GM23338 (cell line): ENCODE results near the gene ZNF260. TPM values are rescaled to one million over a fixed set of nuclear protein-coding genes. Genes with fewer than 3 reads are reported as not detected.

Experiments used
- ATAC-seq: fragments of 200-7000 bp; cut with Tn5 transposase; 3 replicates; pipeline ENCODE4 v1.9.1; 2020
- DNase-seq: peaks from one replicate; pipeline ENCODE4 v3.0.0-alpha.2; 2015; ENCODE audit warnings: low spot score
- H2AFZ ChIP-seq: fragments of 200-600 bp; sonication (generic); 2 replicates; pipeline ENCODE4 v1.8.0; 2016; ENCODE audit warnings: antibody characterized with exemption, mild to moderate bottlenecking, moderate library complexity
- H3F3A ChIP-seq: fragments of 200-600 bp; sonication (generic); replicated peaks from 2 replicates; pipeline ENCODE4 v1.8.0; 2017; ENCODE audit warnings: antibody characterized with exemption, mixed run types, low read depth
- H3K27ac ChIP-seq: fragments of 200-600 bp; sonication (generic); 2 replicates; pipeline ENCODE4 v1.6.1; 2016; ENCODE audit warnings: low read depth
- H3K27me3 ChIP-seq: fragments of 200-600 bp; sonication (generic); 2 replicates; pipeline ENCODE4 v1.8.0; 2016; ENCODE audit warnings: mild to moderate bottlenecking, mixed run types, moderate library complexity; ENCODE audit not compliant: insufficient read depth
- H3K36me3 ChIP-seq: fragments of 200-600 bp; sonication (generic); 2 replicates; pipeline ENCODE4 v1.8.0; 2016; ENCODE audit warnings: mild to moderate bottlenecking; ENCODE audit not compliant: insufficient read depth
- H3K4me1 ChIP-seq: fragments of 200-600 bp; sonication (generic); 2 replicates; pipeline ENCODE4 v1.8.0; 2016; ENCODE audit warnings: mild to moderate bottlenecking, moderate library complexity; ENCODE audit not compliant: insufficient read depth
- H3K4me2 ChIP-seq: fragments of 200-600 bp; sonication (generic); 2 replicates; pipeline ENCODE4 v1.7.1; 2017; ENCODE audit warnings: mixed run types
- H3K4me3 ChIP-seq: fragments of 200-600 bp; sonication (generic); 2 replicates; pipeline ENCODE4 v1.6.1; 2016; ENCODE audit warnings: mixed run types
- H3K79me2 ChIP-seq: fragments of 200-600 bp; sonication (generic); replicated peaks from 2 replicates; pipeline ENCODE4 v1.8.0; 2017; ENCODE audit warnings: mild to moderate bottlenecking; ENCODE audit not compliant: insufficient read depth
- H3K9me2 ChIP-seq: fragments of 200-600 bp; sonication (generic); 2 replicates; pipeline ENCODE4 v1.8.0; 2017; ENCODE audit not compliant: insufficient read depth
- H4K20me1 ChIP-seq: fragments of 200-600 bp; sonication (generic); replicated peaks from 2 replicates; pipeline ENCODE4 v1.8.0; 2017; ENCODE audit warnings: mild to moderate bottlenecking; ENCODE audit not compliant: insufficient read depth
- H3K27ac Mint-ChIP-seq: 2 replicates; pipeline ENCODE4 v1.8.0; 2020; ENCODE audit warnings: inconsistent platforms, mild to moderate bottlenecking, moderate library complexity, mixed read lengths
- H3K27me3 Mint-ChIP-seq: 3 replicates; pipeline ENCODE4 v1.8.0; 2022; ENCODE audit warnings: low read depth, mild to moderate bottlenecking, moderate library complexity, mixed read lengths, inconsistent platforms; ENCODE audit not compliant: insufficient read depth, poor library complexity
- H3K36me3 Mint-ChIP-seq: 3 replicates; pipeline ENCODE4 v1.8.0; 2021; ENCODE audit warnings: low read depth, mild to moderate bottlenecking, inconsistent platforms, moderate library complexity, mixed read lengths
- H3K4me1 Mint-ChIP-seq: 3 replicates; pipeline ENCODE4 v1.8.0; 2020; ENCODE audit warnings: mild to moderate bottlenecking, inconsistent platforms, mixed read lengths
- H3K4me3 Mint-ChIP-seq: 3 replicates; pipeline ENCODE4 v1.8.0; 2021; ENCODE audit warnings: moderate library complexity, mild to moderate bottlenecking, inconsistent platforms, mixed read lengths
- H3K9me3 Mint-ChIP-seq: 3 replicates; pipeline ENCODE4 v1.8.0; 2020; ENCODE audit warnings: moderate library complexity, mild to moderate bottlenecking, inconsistent platforms, mixed read lengths
- CREB1 ChIP-seq: fragments of 250-450 bp; sonication (Bioruptor Pico); IDR thresholded peaks from 2 replicates; pipeline ENCODE4 v1.5.0; 2020; ENCODE audit warnings: low read depth, mild to moderate bottlenecking, moderate library complexity
- EZH2 ChIP-seq: fragments of 200-600 bp; sonication (generic); IDR thresholded peaks from one replicate; pipeline ENCODE4 v1.8.0; 2017; ENCODE audit warnings: antibody characterized with exemption, mild to moderate bottlenecking, low read depth; ENCODE audit not compliant: unreplicated experiment
- NANOG ChIP-seq: IDR thresholded peaks from 2 replicates; pipeline ENCODE4 v1.6.1; 2016; ENCODE audit warnings: antibody characterized with exemption, borderline replicate concordance
- POLR2AphosphoS5 ChIP-seq: IDR thresholded peaks from 2 replicates; pipeline ENCODE4 v1.6.1; 2016; ENCODE audit warnings: antibody characterized with exemption, low read depth
- ZNF331 ChIP-seq: fragments of 250-450 bp; sonication (Bioruptor Pico); IDR thresholded peaks from 2 replicates; pipeline ENCODE4 v1.5.0; 2020; ENCODE audit warnings: low read depth, mild to moderate bottlenecking, moderate library complexity
- ZNF462 ChIP-seq: fragments of 250-450 bp; sonication (Bioruptor Pico); IDR thresholded peaks from 2 replicates; pipeline ENCODE4 v1.5.0; 2020; ENCODE audit warnings: mild to moderate bottlenecking, moderate library complexity
- long read RNA-seq: library from polyadenylated mRNA; unstranded; transcript quantifications from one replicate; pipeline ENCODE4 v2.0.0, GENCODE V29; 2020; ENCODE audit not compliant: unreplicated experiment
- polyA plus RNA-seq: library from polyadenylated mRNA; unstranded; fragments of >200 nt; fragmentation: Nextera tagmentation; extraction: Ambion mirVana; gene quantifications from 2 replicates; pipeline ENCODE4 v1.2.1, GENCODE V29; 2016
- total RNA-seq: library from RNA; depleted of rRNA; stranded (reverse); fragments of >200 nt; shearing (Covaris generic); gene quantifications from 2 replicates; pipeline ENCODE4 v1.2.3, GENCODE V29; 2014; rRNA removed
- TF ChIP-seq, protein P1 (sequence below): IDR thresholded peaks from one replicate; pipeline ENCODE4 v1.6.1; 2018; ENCODE audit warnings: antibody characterized with exemption; ENCODE audit not compliant: unreplicated experiment
- TF ChIP-seq, protein P2 (sequence below): IDR thresholded peaks from 2 replicates; pipeline ENCODE4 v1.6.1; 2016; ENCODE audit warnings: antibody characterized with exemption

Gene ZNF260
- total RNA-seq (32.6 and 35.9 TPM in 2 replicates), polyA plus RNA-seq (19.4 and 26.8 TPM in 2 replicates)
- long read RNA-seq, partial matches to known transcripts = 0 of 6 reads
- long read RNA-seq, other reads (novel, unspliced or antisense) = 2 of 6 reads

- Histone ChIP-seq H3K9me2 (no peaks in the 10 kb centered on the region), H4K20me1 (peaks cover 9% of the 10 kb centered on the region), H3K36me3 (peaks cover 6% of the 10 kb centered on the region; the same call in 1 of the 2 replicates), H2AFZ (peak within 1 kb of the TSS; percentile 100), H3K27ac (peak within 1 kb of the TSS; percentile 84), H3K4me3 (peak within 1 kb of the TSS; percentile 74), H3K27me3 (no peaks in the 10 kb centered on the region), H3K4me2 (peak within 1 kb of the TSS; percentile 86), H3F3A (no peaks in the 10 kb centered on the region), H3K79me2 (peaks cover 70% of the 10 kb centered on the region), H3K4me1 (peaks cover 15% of the 10 kb centered on the region)
- DNase-seq = peak; percentile 99
- Mint-ChIP-seq H3K27ac (peak within 1 kb of the TSS; percentile 100), H3K9me3 (peaks cover 34% of the 10 kb centered on the region), H3K27me3 (peaks cover 7% of the 10 kb centered on the region), H3K4me3 (peak within 1 kb of the TSS; percentile 98), H3K36me3 (peaks cover 55% of the 10 kb centered on the region), H3K4me1 (peaks cover 12% of the 10 kb centered on the region; the same call in 2 of the 3 replicates)
- peak; percentile 97 for TF ChIP-seq POLR2AphosphoS5
- TF ChIP-seq, protein P1, sequence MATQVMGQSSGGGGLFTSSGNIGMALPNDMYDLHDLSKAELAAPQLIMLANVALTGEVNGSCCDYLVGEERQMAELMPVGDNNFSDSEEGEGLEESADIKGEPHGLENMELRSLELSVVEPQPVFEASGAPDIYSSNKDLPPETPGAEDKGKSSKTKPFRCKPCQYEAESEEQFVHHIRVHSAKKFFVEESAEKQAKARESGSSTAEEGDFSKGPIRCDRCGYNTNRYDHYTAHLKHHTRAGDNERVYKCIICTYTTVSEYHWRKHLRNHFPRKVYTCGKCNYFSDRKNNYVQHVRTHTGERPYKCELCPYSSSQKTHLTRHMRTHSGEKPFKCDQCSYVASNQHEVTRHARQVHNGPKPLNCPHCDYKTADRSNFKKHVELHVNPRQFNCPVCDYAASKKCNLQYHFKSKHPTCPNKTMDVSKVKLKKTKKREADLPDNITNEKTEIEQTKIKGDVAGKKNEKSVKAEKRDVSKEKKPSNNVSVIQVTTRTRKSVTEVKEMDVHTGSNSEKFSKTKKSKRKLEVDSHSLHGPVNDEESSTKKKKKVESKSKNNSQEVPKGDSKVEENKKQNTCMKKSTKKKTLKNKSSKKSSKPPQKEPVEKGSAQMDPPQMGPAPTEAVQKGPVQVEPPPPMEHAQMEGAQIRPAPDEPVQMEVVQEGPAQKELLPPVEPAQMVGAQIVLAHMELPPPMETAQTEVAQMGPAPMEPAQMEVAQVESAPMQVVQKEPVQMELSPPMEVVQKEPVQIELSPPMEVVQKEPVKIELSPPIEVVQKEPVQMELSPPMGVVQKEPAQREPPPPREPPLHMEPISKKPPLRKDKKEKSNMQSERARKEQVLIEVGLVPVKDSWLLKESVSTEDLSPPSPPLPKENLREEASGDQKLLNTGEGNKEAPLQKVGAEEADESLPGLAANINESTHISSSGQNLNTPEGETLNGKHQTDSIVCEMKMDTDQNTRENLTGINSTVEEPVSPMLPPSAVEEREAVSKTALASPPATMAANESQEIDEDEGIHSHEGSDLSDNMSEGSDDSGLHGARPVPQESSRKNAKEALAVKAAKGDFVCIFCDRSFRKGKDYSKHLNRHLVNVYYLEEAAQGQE = peak; percentile 11
- no peak for TF ChIP-seq EZH2
- peak; percentile 81 for TF ChIP-seq CREB1 (CRISPR knock-in tag)
- TF ChIP-seq, protein P2, sequence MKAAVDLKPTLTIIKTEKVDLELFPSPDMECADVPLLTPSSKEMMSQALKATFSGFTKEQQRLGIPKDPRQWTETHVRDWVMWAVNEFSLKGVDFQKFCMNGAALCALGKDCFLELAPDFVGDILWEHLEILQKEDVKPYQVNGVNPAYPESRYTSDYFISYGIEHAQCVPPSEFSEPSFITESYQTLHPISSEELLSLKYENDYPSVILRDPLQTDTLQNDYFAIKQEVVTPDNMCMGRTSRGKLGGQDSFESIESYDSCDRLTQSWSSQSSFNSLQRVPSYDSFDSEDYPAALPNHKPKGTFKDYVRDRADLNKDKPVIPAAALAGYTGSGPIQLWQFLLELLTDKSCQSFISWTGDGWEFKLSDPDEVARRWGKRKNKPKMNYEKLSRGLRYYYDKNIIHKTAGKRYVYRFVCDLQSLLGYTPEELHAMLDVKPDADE = peak; percentile 94
- ATAC-seq = peak; percentile 96
Measured at GRCh38 chr19:36528194-36528920, at the start of gene ZNF260. TSS of gene ZNF260 (minus strand) at chr19:36528271. CDS start at chr19:36515238, 13,033 bp downstream.

DNA sequence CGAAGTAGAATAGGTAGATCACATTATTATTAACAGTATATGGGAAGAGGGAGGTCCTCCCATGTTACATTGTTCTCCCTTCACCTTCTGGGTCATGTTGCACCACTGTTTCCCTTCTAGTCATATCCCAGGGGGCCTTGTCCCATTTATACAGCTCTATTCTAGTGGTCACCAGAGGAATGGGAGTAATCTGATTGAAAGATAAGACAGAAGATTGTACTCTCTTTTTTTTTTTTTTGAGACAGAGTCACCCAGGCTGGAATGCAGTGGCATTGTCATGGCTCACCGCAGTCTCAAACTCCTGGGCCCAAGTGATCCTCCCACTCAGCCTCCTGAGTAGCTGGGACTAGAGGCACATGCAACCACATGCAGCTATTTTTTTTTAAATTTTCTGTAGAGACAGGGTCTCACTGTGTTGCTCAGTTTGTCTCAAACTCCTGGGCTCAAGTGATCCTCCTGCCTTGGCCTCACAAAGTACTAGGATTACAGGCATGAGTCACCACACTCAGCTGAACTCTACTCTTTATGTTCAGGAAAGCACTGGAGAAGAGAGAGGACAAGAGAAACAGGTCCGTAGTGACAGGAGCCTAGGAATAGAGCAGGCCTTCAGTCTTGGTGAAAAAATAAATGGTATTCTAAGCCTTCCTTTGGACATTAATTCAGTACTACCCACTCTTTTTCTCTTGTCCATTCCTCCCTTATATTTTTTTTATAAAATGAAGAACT is 49.4 kb upstream of the ZNF260 start:
- no peak for ATAC-seq
- Histone ChIP-seq H4K20me1 (no peaks in the 10 kb centered on the region; the same call in none of the 2 replicates), H3K27me3 (no peaks in the 10 kb centered on the region), H3F3A (no peaks in the 10 kb centered on the region), H3K27ac (no peak overlapping the region), H3K9me2 (no peaks in the 10 kb centered on the region; the same call in 1 of the 2 replicates), H3K4me2 (no peak overlapping the region), H2AFZ (no peak overlapping the region), H3K4me3 (no peak overlapping the region), H3K36me3 (peaks cover 28% of the 10 kb centered on the region), H3K4me1 (no peaks in the 10 kb centered on the region), H3K79me2 (peaks cover 35% of the 10 kb centered on the region)
- Mint-ChIP-seq H3K9me3 (peaks cover 3% of the 10 kb centered on the region; the same call in 1 of the 3 replicates), H3K4me3 (no peak overlapping the region), H3K27ac (no peak overlapping the region), H3K36me3 (peaks cover 58% of the 10 kb centered on the region), H3K4me1 (peaks cover 10% of the 10 kb centered on the region; the same call in 2 of the 3 replicates), H3K27me3 (peaks cover 4% of the 10 kb centered on the region)
- DNase-seq = no peak
- no peak for TF ChIP-seq NANOG
- TF ChIP-seq ZNF462 (CRISPR knock-in tag) = no peak
- TF ChIP-seq ZNF331 (CRISPR knock-in tag) = no peak
- no peak for TF ChIP-seq CREB1 (CRISPR knock-in tag)
